ENCODE results near the gene OR2H2. TPM values are rescaled to one million over a fixed set of nuclear protein-coding genes. Genes with fewer than 3 reads are reported as not detected.
A peak's percentile ranks its signal among the peaks of the same experiment; 100 is the strongest.

OR2H2 gene
- polyA plus RNA-seq, 4 donors, result 0.12 to 0.17 (median 0.16) TPM; not detected in 1

DNA sequence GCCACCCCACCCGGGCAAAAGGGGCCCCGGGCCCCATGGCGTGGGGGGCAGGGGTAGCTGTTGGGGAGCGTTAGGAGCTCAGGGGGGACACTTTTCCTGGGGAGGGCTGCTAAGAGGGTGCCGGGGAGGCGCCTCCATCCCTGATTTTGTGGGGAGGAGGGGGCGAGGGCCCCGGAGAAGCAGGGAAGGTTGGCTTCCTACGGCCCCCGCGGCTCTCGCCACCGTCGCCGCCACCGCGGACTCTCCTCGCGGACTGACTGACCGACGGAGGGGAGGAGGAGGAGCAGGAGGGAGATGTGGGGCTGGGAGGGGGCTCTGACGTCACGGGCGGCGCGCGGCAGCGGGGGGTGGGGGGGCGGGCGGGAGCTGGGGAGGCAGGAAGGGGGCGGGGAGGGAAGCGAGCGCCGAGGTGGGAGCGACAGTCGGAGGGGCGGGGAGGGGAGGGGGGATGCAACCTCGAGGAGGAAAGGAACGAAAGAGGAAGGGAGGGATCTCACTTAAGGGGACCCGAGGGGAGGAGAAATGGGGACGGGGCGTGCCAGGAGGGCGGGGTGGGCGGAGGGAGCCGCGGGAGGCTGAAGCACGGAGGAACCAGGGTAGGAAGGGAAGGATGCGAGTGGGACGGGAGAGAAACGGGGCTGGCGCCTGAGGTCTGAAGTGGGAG lies 43.0 kb downstream of the OR2H2 start:
- peak in 3 of 4 donors; percentile 36 to 58 (median 45) for DNase-seq (ENCODE audit: low read depth in 4 of 4, low spot score in 3 of 4)

DNA sequence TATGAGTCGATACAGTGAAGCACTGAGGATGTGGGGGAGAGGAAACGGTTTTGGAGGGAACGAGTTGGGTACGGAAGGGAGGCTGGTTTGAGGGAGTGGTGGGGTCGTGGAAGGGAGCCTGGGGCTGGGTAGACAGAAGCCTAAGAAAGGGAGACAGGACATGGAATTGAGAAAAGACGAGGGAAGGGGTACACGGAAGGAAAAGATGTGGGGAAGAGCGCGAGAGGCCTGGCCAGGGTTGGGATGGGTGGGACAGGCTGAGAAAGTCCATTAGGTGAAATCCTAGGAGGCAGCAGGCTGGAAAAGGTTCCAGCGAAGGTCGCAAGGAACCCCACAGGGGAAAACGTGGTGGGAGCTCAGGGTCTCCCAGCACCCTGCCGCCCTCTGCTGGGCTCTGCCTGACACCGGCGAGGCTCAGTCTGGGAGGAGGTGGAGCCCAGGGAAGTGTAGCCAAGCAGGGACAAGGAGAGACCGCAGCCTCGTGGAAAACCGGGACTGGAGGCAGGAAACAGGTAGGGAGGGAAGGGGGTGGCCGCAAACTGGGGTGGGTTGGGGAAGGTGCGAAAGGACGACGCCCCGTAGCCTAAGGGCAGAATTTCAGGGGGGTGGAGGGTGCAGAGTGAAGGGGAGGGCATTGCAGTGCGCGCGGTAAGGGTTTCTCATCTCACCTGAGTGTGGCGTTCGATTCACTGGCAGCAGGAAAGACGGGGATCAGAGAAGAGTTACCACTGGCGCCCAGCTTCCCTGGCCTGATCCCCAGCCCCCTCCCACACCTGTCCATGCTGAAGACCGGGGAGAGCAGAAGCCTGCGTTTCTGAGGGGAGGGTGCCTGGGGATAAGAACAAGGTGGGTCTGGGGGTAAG lies 43.7 kb downstream of the OR2H2 start:
- peak in 3 of 4 donors; percentile 65 to 74 (median 71) for DNase-seq (ENCODE audit: low read depth in 4 of 4, low spot score in 3 of 4)

DNA sequence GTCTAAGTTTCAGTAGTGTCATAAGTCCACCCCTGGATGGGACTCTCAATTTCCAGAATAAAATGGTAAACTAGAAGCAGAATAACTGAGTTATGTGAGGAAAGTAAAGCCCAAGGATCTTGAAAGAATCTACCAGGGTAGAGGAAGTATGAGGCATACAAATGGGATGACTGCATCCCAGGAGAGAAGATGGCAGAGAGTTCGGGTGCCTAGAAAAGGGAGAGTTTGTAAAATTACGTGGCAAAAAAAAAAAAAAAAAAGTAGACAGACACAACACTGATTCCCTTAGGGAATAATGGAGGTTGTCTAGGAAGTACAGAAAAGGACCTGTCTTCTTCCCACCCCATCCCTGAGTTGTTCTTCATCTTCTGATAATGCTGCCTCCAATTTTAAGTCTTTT lies 44.6 kb downstream of the OR2H2 start:
- DNase-seq (ENCODE audit: low read depth in 4 of 4, low spot score in 3 of 4), result no peak

DNA sequence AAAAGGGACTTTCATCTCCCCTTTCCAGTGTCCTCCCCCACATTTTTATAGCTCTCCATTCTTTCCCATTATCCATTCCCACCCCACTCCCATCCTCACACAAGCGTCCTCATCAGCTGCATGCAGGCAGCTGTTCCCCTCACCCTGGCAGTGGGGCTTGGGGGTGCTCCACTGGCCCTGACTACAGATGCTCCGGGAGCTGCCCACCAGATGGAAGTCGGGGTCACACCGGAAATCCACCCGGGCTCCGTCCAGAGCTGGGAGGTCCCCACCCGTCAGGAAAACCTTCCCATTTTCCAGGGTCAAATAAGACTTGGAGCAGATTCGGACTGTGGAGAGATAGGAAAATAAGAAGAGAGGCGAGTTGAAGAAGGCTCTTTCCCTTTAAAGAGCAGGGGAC lies 45.4 kb downstream of the OR2H2 start:
- no peak for DNase-seq (ENCODE audit: low read depth in 4 of 4, low spot score in 3 of 4)

DNA sequence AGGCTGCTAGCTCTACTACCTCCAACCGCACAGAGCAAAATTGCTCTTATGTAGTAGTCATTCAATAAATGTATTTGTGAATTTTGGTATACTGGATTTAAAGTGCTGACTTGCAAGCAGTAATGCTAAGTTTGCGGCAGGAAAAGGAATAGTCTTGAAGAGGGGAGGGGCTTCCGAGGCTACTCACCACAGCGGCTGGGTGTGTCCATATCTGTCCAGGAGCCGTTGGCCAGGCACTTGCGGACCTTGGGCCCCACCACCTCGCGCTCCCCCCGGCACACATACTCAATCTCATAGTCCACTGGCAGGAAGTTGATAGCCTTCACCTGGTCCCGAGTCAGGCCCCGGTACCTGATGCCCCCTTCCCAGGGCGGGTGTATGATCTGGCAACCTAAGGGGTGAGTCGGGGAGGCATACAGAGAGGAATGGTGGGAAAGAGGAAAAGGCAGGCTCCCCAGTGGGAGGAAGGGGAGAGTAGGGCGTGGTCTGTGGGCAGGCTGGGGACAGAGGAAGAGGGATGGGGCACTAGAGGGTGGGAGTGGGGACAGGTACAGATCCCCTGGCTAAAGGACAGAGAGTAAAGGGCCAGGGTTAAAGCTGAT lies 46.4 kb downstream of the OR2H2 start:
- no peak for DNase-seq (ENCODE audit: low read depth in 4 of 4, low spot score in 3 of 4)

DNA sequence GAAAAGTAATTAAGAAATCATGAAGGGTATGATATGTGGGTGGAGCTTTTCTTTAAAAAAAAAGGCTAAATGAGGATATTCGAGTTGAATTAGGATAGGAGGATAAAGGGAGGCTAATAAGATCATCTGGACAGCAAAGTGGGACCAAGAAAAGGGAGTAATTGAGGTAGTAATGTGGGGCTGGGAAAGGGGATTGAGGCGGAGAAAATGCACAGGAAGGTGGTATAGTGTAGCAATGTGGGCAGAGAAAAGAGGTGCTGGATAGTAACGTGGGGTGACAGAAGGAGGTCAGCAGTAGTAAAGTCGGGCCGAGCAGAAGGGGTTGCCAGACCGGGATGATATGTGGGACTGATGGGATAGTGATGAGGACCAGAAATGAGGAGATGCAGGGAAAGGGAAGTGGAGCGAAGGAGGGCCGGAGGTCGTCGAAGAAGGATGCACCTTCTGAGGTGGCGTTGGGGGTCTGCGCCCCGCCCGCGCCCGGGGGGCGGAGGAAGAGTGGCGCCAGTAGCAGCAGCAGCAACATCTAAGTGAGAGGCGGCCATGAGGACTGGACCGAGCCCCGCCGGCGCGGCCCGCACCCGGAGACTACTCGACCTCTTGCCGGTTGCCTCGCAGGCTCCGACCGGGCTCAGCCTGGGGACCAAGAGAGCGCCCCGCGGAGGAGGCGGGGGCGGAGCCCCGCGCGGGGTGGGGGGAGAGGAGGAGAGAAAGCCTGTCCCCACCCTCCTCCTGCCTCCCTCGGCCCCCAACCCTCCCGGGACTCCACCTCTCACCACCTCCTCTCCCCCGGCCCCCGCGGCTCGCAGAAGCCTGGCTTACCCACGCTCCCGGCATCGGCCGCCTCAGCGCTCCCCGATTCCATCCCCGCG lies 47.2 kb downstream of the OR2H2 start:
- DNase-seq (ENCODE audit: low read depth in 4 of 4, low spot score in 3 of 4), result peak in 2 of 4 donors; percentile 30 to 35

DNA sequence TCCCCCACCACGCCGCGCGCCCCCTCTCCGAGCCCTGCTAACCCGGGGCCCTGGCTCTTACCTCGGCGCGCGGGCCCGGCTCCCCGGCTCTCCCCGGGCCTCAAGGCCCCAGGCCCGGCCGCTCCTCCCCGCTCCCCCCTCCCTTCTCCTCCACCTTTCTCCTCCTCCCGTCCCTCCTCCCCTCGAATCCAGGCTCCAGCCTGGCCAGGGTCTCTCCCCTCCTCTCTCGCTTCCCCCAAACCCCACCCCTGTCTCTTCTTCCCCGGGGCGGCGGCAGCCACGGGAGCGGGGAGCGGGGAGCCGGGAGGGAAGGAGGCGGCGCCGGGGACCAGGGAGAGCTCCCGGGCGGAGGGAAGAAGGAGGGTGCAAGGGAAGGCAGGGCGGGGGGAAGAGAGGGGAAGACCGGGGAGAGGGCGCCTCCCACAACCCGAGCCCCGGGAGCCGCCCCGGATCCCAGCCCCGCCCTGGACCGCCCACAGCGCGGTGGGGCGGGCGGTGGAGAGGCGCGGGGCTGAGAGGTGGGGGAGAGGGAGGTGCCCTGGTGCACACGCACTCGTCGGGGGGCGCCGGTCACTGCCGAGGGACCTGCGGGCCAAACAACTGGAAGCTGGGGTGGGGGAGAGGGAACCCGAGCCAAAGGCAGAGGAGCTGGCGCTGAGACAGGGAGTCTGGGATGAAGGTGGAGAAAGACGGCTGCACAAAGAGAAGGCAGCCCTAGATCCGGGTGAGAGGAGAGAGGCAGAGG lies 48.0 kb downstream of the OR2H2 start, which contains the start of gene GABBR1:
Gene GABBR1 (minus strand): TSS at position 395 of the 745 bp plus-strand sequence. CDS start 798 bp downstream, outside the sequence.
- DNase-seq (ENCODE audit: low read depth in 4 of 4, low spot score in 3 of 4), result peak; percentile 76 to 87 (median 83)

DNA sequence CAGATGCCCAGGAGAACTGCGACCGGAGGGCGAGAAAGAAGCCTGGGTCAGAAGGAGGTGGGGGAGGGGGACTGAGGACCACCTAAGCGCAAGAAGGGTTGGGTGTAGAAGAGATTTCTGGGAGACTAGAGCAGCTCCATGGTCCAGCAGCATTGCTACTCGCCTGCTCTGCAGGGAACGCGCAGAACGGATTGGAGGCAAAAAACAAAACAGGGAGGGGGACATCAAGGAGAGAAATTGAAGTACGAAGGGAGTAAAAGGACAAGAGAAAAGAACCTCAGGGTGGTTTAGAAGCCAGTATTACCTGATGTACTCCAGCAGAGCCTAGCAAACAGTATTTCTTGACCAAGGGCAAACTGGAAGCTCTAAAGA lies 48.6 kb downstream of the OR2H2 start:
- peak in 2 of 4 donors; percentile 10 to 23 for DNase-seq (ENCODE audit: low read depth in 4 of 4, low spot score in 3 of 4)

DNA sequence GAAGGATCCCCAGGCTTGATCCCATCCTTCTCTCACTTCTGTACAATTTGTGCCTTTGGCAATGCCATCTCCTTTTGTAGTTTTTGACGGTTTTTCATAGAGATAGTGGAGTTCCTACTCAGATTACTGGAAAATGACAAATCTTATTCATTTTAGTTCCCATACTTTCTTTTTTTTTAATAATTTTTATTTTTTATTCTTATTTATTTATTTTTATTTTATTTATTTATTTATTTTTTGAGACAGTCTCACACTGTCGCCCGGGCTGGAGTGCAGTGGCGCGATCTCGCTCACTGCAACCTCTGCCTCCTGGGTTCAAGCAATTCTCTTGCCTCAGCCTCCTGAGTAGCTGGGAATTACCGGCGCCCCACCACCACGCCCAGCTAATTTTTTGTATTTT lies 52.3 kb downstream of the OR2H2 start:
- DNase-seq (ENCODE audit: low read depth in 4 of 4, low spot score in 3 of 4), result no peak

Other genes with a start within 250 kb of the OR2H2 start
- gene OR5V1, start 216.3 kb upstream of the OR2H2 start, polyA plus RNA-seq (ENCODE audit: insufficient read length in 4 of 4), result not detected
- gene OR12D3, start 209.8 kb upstream of the OR2H2 start, polyA plus RNA-seq (ENCODE audit: insufficient read length in 4 of 4), result not detected
- gene OR12D2, start 189.5 kb upstream of the OR2H2 start, polyA plus RNA-seq (ENCODE audit: insufficient read length in 4 of 4), result not detected
- gene OR12D1, start 170.2 kb upstream of the OR2H2 start, polyA plus RNA-seq (ENCODE audit: insufficient read length in 4 of 4), result not detected
- not detected for gene OR10C1, start 145.8 kb upstream of the OR2H2 start, polyA plus RNA-seq (ENCODE audit: insufficient read length in 4 of 4)
- not detected for gene OR11A1, start 128.1 kb upstream of the OR2H2 start, polyA plus RNA-seq (ENCODE audit: insufficient read length in 4 of 4)
- gene OR2H1, start 128.0 kb upstream of the OR2H2 start, polyA plus RNA-seq (ENCODE audit: insufficient read length in 4 of 4), result not detected
- not detected for gene MAS1L, start 97.2 kb upstream of the OR2H2 start, polyA plus RNA-seq (ENCODE audit: insufficient read length in 4 of 4)
- 1 to 10 TPM in 2 of 4 donors, under 1 TPM in 2; 0.70 to 2.1 (median 1.4) TPM for gene UBD, start 25.4 kb upstream of the OR2H2 start, polyA plus RNA-seq (ENCODE audit: insufficient read length in 4 of 4)
- gene GABBR1, start 48.1 kb downstream of the OR2H2 start, polyA plus RNA-seq (ENCODE audit: insufficient read length in 4 of 4), result 10 to 100 TPM; 57.5 to 81.1 (median 59.3) TPM
- under 1 TPM in 1 of 4 donors, not detected in 3; 0.06 TPM for gene MOG, start 72.0 kb downstream of the OR2H2 start, polyA plus RNA-seq (ENCODE audit: insufficient read length in 4 of 4)
- under 1 TPM in 3 of 4 donors, not detected in 1; 0.14 to 0.19 (median 0.15) TPM for gene ZFP57, start 96.0 kb downstream of the OR2H2 start, polyA plus RNA-seq (ENCODE audit: insufficient read length in 4 of 4)
- gene HLA-F, start 138.3 kb downstream of the OR2H2 start, polyA plus RNA-seq (ENCODE audit: insufficient read length in 4 of 4), result 1 to 10 TPM; 5.4 to 6.7 (median 5.9) TPM
- gene HLA-G, start 242.7 kb downstream of the OR2H2 start, polyA plus RNA-seq (ENCODE audit: insufficient read length in 4 of 4), result 10 to 100 TPM in 1 of 4 donors, 1 to 10 TPM in 2, under 1 TPM in 1; 0.53 to 11.2 (median 4.6) TPM